Dermis blood vessel endothelial cell (primary cell): ENCODE measurements around the gene NPIPB6. TPM values are rescaled to one million over a fixed set of nuclear protein-coding genes. Genes with fewer than 3 reads are reported as not detected.

Experiments
- DNase-seq: peaks from one replicate; pipeline ENCODE4 v3.0.0; 2010
- total RNA-seq: library from RNA; depleted of rRNA; stranded (reverse); fragments of >200 nt; gene quantifications from 2 replicates; pipeline ENCODE4 v1.2.3, GENCODE V29; 2014

The NPIPB6 gene
- total RNA-seq, 1 donor from 2014 or later, result not detected

DNA sequence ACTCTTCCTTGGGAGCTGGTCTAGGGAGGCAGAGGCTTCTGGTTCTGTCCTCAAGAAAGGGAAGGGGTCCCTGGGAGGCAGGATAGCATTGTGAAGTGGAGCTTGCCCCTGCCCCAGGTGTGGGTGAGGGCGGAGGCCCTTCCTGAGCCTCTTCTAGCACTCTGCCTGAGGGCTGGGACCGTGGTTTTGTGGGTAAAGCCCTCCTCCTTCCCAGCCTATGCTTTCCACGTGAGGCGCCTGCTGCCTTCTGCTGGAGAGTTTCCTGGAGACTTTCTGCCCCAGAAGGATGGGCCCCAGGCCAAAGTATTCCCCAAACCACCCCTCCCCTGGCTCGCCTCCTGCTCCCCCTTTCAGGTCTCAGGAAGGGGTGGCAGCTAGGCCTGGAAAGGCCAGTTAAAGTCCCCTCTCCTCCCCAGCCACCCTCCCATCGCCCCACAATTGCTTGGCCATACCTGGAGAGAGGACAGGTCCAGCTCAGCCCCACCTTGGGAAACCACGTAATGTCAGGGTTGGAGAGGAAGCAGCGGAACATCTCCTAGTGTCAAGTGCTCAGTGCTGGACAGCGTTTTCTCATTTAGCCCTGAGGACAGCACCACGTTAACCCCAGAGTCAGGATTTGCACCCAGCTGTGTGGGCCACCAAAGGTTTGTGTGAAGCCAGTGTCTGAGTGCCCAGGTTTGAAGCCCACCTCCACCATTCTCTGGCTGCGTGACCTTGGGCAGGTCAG is 65.4 kb downstream of the NPIPB6 start:
- DNase-seq, result no peak

DNA sequence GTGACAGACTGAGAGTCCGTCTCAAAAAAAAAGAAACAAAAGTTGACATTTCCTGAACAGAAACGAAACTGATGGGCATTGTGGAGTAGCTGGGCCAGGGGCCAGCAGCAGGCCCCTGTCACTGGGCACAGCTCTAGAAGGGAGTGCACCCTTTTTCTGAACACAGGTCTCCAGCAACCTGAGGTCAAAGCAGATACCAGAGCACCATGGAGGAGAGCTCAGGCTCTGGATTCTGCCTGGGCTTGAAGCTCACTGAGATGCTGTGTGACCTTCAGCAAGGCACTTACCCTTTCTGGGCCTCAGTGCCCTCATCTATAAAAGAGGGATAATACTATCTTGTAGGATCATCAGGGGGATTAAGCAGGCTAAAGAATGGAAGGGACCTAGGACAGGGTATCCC is 66.0 kb downstream of the NPIPB6 start:
- no peak for DNase-seq

GRCh38 chr16:28295276-28295675 is 68.0 kb downstream of the NPIPB6 start:
- no peak for DNase-seq

DNA sequence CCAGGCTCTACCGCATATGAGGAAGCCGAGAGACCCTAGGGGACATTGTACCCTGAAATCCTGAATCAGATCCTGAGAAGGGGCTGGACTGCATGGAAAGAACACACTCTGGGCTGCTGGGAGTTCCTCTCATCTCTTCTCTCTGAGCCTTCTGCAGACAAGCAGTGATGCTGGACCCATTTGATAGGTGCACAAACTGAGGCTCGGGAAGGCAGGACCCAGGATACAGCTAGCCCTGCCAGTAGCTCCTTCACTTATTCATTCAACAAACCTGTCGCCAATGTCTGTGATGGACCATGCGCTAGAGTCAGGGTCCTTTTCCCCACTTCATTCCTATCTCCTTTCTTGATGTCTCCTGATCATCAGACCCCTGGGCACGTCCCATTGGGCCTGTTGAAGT is 69.1 kb downstream of the NPIPB6 start:
- DNase-seq, result no peak

GRCh38 chr16:28293601-28293960 is 69.7 kb downstream of the NPIPB6 start:
- DNase-seq, result no peak

DNA sequence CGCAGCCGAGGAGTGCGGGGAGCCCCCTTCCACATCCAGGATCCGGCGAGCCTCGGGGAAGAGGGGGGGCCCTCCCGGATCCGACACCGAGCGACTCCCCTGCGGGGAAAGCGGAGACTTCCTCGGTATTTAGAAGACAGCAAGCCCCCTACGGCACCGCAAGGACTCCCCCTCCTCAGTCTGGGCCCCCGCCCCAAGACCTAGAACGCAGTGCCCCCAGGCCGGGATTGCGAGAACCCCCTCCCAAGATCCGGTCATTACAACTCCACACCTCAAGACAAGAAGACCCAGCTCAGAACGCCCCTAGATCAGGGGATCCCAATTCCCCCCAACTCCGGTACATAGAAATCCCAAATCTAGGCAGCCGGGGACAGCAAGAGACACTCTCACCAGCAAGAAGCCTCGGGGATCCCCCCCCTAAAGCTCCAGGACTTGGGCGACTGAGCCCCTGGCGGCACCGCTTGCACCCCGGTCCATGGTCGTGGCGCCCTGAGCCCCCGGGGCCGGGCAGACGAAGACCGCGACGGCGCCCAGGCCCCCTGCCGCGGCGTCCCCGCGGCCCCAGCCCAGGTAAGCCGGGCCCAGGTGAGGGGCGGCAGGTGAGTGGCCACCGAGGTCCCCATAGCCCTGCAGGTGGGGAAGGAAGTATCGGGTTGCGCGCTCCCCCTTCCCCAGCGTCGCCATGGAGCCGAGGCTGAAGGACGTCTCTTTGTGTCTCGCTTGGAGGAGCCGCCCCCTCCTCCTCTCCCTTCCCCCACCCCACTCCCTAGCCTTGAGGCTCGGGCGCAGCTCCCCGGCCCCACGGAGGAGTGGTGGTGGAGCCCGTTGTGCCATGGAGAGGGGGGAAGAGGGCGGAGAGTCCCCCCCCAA is 70.3 kb downstream of the NPIPB6 start:
- no peak for DNase-seq

Other genes with a start within 250 kb of the NPIPB6 start
- gene XPO6, start 151.5 kb downstream of the NPIPB6 start, total RNA-seq, result 89.7 and 112 TPM in 2 replicates
- gene SBK1, start 71.0 kb downstream of the NPIPB6 start, total RNA-seq, result under 0.01 and 0.14 TPM in 2 replicates
- gene EIF3CL, start 40.3 kb upstream of the NPIPB6 start, total RNA-seq, result 183 and 187 TPM in 2 replicates
- gene NPIPB7, start 108.8 kb upstream of the NPIPB6 start, total RNA-seq, result not detected in 2 replicates
- gene CLN3, start 128.6 kb upstream of the NPIPB6 start, total RNA-seq, result 20.1 and 29.2 TPM in 2 replicates
- under 0.01 and 0.05 TPM in 2 replicates for gene APOBR, start 131.1 kb upstream of the NPIPB6 start, total RNA-seq
- not detected in 2 replicates for gene IL27, start 143.3 kb upstream of the NPIPB6 start, total RNA-seq
- gene NUPR1, start 175.5 kb upstream of the NPIPB6 start, total RNA-seq, result 3.8 and 4.9 TPM in 2 replicates
- gene SGF29, start 190.4 kb upstream of the NPIPB6 start, total RNA-seq, result 8.7 and 10.0 TPM in 2 replicates
- gene SULT1A2, start 233.5 kb upstream of the NPIPB6 start, total RNA-seq, result 0.14 TPM in 1 of 2 replicates, not detected in the other
- 1.2 and 4.4 TPM in 2 replicates for gene SULT1A1, start 246.5 kb upstream of the NPIPB6 start, total RNA-seq